Measurements from ENCODE around the gene DNAL1. TPM values are rescaled to one million over a fixed set of nuclear protein-coding genes. Genes with fewer than 3 reads are reported as not detected.

Gene DNAL1
- total RNA-seq, 1 donor, result 9.9 TPM

- DNase-seq (ENCODE audit: low read depth), result no peak
These were observed 73.1 kb downstream of the DNAL1 start for GRCh38 chr14:73717711-73718417.

GRCh38 chr14:73718418-73719251, 73.8 kb downstream of the DNAL1 start:
- no peak for TF ChIP-seq CTCF (IDR thresholded peaks at IDR 0.05; ENCODE audit: insufficient read depth, low read depth, low read length)
- DNase-seq (ENCODE audit: low read depth), result no peak
- no peak overlapping the region for H3K4me3 ChIP-seq (ENCODE audit: low read depth, low read length)

More at GRCh38 chr14:73717711-73718417, 73.1 kb downstream of the DNAL1 start:
- TF ChIP-seq CTCF (IDR thresholded peaks at IDR 0.05; ENCODE audit: insufficient read depth, low read depth, low read length), result no peak
- H3K4me3 ChIP-seq (ENCODE audit: low read depth, low read length), result no peak overlapping the region

GRCh38 chr14:73719361-73719760, 74.6 kb downstream of the DNAL1 start:
- H3K4me3 ChIP-seq (ENCODE audit: low read depth, low read length), result no peak overlapping the region
- DNase-seq (ENCODE audit: low read depth), result no peak
- no peak for TF ChIP-seq CTCF (IDR thresholded peaks at IDR 0.05; ENCODE audit: insufficient read depth, low read depth, low read length)

- TF ChIP-seq CTCF (IDR thresholded peaks at IDR 0.05; ENCODE audit: insufficient read depth, low read depth, low read length), result no peak
- no peak for DNase-seq (ENCODE audit: low read depth)
- H3K4me3 ChIP-seq (ENCODE audit: low read depth, low read length), result no peak overlapping the region
These were observed 75.0 kb downstream of the DNAL1 start for GRCh38 chr14:73719791-73720190.

GRCh38 chr14:73720636-73721035, 75.8 kb downstream of the DNAL1 start:
- no peak for TF ChIP-seq CTCF (IDR thresholded peaks at IDR 0.05; ENCODE audit: insufficient read depth, low read depth, low read length)
- H3K4me3 ChIP-seq (ENCODE audit: low read depth, low read length), result no peak overlapping the region
- no peak for DNase-seq (ENCODE audit: low read depth)

GRCh38 chr14:73721101-73721821, 76.5 kb downstream of the DNAL1 start:
- TF ChIP-seq CTCF (IDR thresholded peaks at IDR 0.05; ENCODE audit: insufficient read depth, low read depth, low read length), result no peak
- no peak for DNase-seq (ENCODE audit: low read depth)
- H3K4me3 ChIP-seq (ENCODE audit: low read depth, low read length), result no peak overlapping the region

All from fibroblast of villous mesenchyme (primary cell).